Measurements from ENCODE around the gene LPP. TPM values are rescaled to one million over a fixed set of nuclear protein-coding genes. Genes with fewer than 3 reads are reported as not detected.

LPP gene
- total and polyA plus RNA-seq, 9 of the 15 experiments (the other 6 are each of a cell fraction or from before 2014, with no cell fraction given): 0.07 to 0.18 TPM; not detected in 7

- intact Hi-C loops (cut with micrococcal nuclease): no loop called here
- TF ChIP-seq TAF7 (tag; IDR thresholded peaks at IDR 0.05) (no peak), ILF3 (IDR thresholded peaks at IDR 0.05; ENCODE audit: borderline replicate concordance) (no peak), CCAR2 (IDR thresholded peaks at IDR 0.05; ENCODE audit: low read depth, low read length) (no peak), DMBX1 (CRISPR knock-in tag; IDR thresholded peaks at IDR 0.05; ENCODE audit: borderline replicate concordance) (no peak), ZBTB33 (CRISPR knock-in tag; IDR thresholded peaks at IDR 0.05) (no peak), ZNF146 (CRISPR knock-in tag; IDR thresholded peaks at IDR 0.05; ENCODE audit: unreplicated experiment) (no peak), ZNF143 (CRISPR knock-in tag; IDR thresholded peaks at IDR 0.05) (no peak), ZBTB40 (IDR thresholded peaks at IDR 0.05) (no peak), ZBTB40 (CRISPR knock-in tag; IDR thresholded peaks at IDR 0.05) (no peak)
- TF ChIP-seq, protein P1, sequence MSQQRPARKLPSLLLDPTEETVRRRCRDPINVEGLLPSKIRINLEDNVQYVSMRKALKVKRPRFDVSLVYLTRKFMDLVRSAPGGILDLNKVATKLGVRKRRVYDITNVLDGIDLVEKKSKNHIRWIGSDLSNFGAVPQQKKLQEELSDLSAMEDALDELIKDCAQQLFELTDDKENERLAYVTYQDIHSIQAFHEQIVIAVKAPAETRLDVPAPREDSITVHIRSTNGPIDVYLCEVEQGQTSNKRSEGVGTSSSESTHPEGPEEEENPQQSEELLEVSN (IDR thresholded peaks at IDR 0.05; ENCODE audit: borderline replicate concordance in 1 of 2, extremely low read depth in 1 of 2, insufficient read depth in 1 of 2, insufficient read length in 1 of 2, low read depth in 1 of 2, low read length in 1 of 2, poor library complexity in 1 of 2, severe bottlenecking in 1 of 2): no peak
Measured at GRCh38 chr3:188905547-188905946, 751.6 kb downstream of the LPP start.

More at GRCh38 chr3:188905547-188905946, 751.6 kb downstream of the LPP start:
- no peaks in the 10 kb centered on the region for H3K4me1 ChIP-seq (replicated peaks in 1 of 2; ENCODE audit: control insufficient read depth in 2 of 2, insufficient read depth in 2 of 2, low read length in 2 of 2)
- in situ Hi-C loops (cut with MboI): no loop called here
- H3K9ac ChIP-seq (ENCODE audit: insufficient read depth in 1 of 2, low read depth in 2 of 2, low read length in 2 of 2): no peak overlapping the region
- WGBS (ENCODE audit: insufficient coverage, low coverage, missing lambda C conversion rate): 4% methylated on average over 2 of the region's 2 CpGs
- no TSS peak for BruUV-seq (replicated peaks)
- DNase-seq (ENCODE audit: extremely low read depth in 1 of 4, low spot score in 3 of 4) (no peak), FAIRE-seq (no peak), ATAC-seq (no peak)
- ChIA-PET CTCF (ENCODE audit: low intra/inter-chr PET ratio) (no interaction called here), POLR2A (no interaction called here)
- no peak overlapping the region for H3K4me2 ChIP-seq (ENCODE audit: insufficient read depth, low read length)
- H2AFZ ChIP-seq (ENCODE audit: low read depth, low read length): no peak overlapping the region
- H3K36me3 ChIP-seq (ENCODE audit: control insufficient read depth, insufficient read depth, low read length): no peaks in the 10 kb centered on the region
- no peak overlapping the region for H3K4me3 ChIP-seq
- H4K20me1 ChIP-seq (replicated peaks; ENCODE audit: control insufficient read depth, insufficient read depth, low read length): no peaks in the 10 kb centered on the region
- no peaks in the 10 kb centered on the region for H3K27me3 ChIP-seq (ENCODE audit: control insufficient read depth in 2 of 2, insufficient read depth in 2 of 2, low read length in 2 of 2)
- no peak overlapping the region for H3K27ac ChIP-seq (ENCODE audit: extremely low read depth, low read depth, low read length)
- no peaks in the 10 kb centered on the region for H3K79me2 ChIP-seq (ENCODE audit: control insufficient read depth, insufficient read depth, low read length)
- 0 out of 2 replicates have a peak, but pooled peaks cover 1% of the 10 kb centered on the region for H3K9me3 ChIP-seq (replicated peaks; ENCODE audit: control insufficient read depth, insufficient read depth, low read depth, low read length)
- no peaks in the 10 kb centered on the region for H3K9me1 ChIP-seq (ENCODE audit: control insufficient read depth, insufficient read depth, low read length)

Data from K562 (cell line).